ENCODE measurements around the gene MYH7B.

Gene MYH7B

DNA sequence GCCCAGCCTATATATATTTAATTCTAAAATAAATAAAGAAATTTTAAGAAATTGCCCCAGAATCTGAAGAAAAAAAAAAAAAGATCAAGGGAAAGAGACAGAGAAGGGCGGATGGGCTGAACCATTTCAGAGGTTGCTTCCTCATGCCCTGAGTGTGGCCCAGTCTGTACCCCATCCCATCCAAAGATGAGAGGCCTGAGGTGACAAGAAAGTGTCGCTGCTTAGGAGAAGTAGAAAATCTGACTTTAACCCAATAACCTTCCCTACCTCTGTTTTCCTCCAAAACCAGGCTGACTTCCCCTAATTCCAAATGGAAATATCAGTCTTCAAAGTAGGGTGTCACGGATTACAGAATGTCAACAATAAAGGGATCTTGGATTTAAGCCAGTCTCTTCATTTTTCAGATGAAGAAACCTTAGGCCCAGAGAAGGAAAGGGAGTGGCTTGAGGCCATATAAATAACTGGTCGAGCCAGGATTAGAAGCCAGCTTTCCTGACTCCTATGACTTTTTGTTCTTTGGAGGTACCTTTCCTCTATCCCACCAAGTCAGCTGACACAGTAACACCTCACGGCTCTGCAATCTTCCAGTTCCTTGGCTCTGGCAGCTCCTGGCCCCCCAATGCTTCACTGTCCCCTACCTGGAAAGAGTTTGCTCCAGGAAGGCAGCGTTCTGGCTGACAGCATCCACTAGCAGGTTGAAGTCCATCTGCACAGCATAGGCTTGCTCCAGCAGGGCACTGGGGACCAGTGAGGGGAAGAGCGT lies 10.2 kb upstream of the MYH7B start:
- DNase-seq (ENCODE audit: low read depth in 2 of 2): no peak

DNA sequence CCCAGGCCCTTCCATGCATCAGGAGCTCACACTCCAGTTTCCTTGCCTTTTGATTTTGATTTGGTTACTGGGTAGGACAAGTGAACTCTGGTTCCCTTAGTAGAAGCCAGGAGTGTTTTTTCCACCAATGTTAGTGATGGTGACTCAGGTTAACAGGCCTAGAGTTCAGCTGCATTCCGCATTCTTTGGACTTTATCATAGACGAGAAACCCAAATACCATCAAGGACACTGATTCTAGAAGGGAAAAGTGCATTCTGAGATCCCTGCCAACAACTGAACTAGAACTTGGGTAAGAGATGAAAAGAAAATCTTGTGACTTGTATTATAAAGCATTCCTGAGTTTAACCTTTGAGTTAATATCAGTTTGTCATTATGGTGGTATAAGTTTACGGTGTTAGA lies 9.0 kb upstream of the MYH7B start:
- DNase-seq (ENCODE audit: low read depth in 2 of 2): no peak

DNA sequence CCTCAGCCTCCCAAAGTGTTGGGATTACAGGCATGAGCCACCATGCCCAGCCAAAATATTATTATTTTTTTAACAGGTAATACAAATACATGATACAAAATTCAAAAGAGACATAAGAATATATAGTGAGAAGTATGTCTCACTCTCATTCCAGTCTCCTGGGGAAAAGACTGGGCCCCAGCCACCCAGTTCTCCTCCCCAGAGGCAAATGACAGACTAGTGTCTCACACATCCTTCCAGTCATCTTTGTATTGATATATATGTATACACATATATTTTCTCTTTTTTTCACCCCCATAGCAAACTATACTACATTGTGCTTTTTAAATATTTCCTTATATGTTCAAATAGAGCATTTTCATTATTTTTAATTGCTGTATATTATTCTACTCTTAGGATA lies 8.3 kb upstream of the MYH7B start:
- no peak for DNase-seq (ENCODE audit: low read depth in 2 of 2)

DNA sequence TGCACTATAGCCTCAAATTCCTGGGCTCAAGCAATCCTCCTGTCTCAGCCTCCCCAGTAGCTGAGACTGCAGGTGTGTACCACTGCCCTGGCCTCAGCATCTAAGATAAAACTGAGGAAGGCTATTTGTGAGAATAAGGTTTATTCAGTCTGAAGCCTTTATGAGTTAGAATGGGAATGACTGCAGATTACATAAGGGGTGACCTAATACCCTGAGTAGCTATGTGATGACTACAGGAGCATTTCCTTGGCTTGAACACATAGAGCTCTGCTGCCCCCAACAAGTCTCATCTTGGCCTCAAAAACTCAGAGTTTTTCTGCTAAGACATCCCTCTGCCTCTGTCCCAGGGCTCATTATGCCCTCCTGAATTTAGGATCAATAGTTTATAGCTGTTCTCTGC lies 7.6 kb upstream of the MYH7B start:
- DNase-seq (ENCODE audit: low read depth in 2 of 2): no peak

DNA sequence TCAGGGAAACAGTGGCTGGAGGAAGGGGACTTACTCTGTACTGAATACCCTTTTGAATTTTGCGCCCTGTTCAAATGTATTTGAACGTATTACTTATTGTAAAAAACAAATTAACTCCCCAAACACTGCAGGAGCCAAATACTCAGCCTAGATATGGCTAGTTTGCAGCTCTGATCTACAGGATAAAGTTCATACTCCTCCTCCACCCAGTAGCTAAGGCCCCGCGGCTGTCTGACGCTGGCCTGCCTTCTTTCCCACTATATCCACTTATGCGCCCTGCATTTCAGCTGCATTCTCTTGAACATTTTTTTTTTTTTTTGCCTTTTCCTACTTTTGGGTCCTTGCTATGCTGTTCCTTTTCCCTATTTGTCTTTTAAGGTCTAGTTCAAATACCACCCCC lies 6.5 kb upstream of the MYH7B start:
- no peak for DNase-seq (ENCODE audit: low read depth in 2 of 2)

DNA sequence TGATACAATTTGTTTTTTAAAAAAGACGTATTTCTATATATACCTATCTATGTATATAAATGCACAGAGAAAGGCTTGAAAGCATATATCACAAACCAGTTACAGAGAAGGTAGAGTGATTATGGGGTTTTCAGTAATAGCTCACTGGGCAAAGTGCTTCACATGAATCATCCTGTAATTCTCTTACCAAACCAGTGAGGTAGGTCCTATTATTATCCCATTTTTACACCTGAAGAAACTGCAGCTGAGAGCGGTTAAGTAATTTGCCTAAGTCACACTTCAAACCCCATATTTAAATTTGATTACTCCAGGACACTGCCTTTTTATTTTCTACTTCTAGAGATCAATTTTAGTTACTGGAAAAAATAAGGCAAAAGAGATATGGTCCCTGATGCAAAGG lies 4.4 kb upstream of the MYH7B start:
- no peak for DNase-seq (ENCODE audit: low read depth in 2 of 2)

DNA sequence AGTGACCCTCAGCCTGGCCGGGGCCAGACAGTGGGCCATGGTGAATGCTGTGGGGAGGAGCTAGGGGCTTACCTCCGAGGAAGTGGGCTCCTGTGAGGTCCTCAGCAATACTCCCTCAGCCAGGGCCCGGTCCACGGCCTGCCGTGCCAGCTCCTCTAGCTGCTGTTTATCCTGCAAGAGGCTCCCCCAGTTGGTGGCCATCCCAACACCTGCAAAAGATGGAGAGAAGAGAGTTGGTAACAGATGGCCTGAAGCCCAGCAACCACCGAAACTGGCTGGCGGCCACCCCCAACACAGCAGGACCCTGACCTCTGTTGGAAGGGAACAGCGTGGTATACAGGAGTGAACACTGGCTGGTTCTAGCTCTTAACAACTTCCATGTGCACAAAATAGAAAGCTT lies 4.0 kb upstream of the MYH7B start:
- DNase-seq (ENCODE audit: low read depth in 2 of 2): no peak

DNA sequence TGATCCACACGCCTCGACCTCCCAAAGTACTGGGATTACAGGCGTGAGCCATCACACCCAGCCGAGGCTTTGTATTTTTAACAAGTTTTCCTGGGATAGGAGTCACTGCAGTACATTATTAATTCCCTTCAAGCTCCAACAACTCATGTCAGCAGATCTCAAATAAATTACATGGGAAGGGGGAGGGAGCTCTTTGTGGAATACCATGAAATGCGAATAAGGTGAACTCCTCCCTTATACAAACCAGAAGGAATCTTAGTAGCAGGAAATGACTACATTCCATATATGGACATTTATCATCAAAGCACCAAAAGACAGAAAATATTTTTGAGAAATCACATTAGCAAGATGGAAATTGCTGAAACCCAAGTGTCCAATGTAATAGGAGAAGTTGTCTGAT lies 3.0 kb upstream of the MYH7B start:
- no peak for DNase-seq (ENCODE audit: low read depth in 2 of 2)

DNA sequence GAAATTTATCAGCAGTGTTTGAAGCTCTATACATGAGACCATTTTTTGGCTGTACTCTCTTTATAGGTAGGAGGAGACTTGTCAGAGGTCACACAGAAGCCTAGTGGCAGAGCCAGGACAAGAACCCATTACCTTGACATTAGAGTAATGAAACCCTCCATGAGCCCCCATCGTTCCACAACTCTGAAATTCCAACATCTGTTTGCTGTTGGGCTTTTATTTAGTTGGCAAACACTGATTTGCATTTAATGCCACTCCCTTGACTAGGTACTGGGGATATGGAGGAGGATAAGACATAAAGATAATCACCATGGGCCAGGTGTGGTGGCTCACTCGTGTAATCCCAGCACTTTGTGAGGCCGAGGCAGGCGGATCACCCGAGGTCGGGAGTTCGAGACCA lies 1.7 kb upstream of the MYH7B start:
- no peak for DNase-seq (ENCODE audit: low read depth in 2 of 2)

DNA sequence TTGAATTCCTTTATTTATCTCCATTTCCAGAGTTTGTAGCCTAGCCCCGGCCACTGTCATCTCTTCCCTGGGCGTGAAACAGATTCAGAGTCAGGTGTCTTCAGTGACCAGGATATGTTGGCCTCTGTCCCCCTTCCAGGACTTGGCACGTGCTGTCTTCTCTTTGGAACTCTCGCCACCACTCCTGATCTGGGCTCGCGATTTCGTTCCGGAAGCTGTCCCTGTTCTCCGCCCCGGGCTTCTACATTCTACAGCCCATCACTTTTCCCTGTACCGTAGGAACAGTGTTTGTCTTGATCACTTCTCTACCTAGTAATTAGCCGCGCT lies 801 bp upstream of the MYH7B start:
- DNase-seq (ENCODE audit: low read depth in 2 of 2): no peak

DNA sequence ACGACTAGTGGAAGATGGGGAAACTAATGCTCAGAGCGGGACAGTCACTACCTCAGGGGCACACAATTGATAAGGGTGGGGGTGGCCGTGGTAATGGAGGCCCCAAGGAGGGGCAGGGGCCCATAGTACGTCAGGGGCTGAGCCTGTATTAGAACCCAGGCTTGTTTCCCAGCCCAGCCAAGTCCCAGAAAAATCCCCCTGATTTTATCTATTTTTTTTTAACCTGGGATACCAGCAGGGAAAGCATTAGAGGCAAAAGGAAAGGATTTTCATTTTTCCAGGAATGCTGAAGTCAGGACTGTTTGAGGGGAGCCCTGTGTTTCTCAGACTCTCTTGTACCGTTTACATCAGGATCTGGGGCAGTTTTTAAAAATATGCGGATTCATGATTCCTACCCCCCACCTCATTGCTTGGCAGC lies 382 bp downstream of the MYH7B start:
- DNase-seq (ENCODE audit: low read depth in 2 of 2): no peak

DNA sequence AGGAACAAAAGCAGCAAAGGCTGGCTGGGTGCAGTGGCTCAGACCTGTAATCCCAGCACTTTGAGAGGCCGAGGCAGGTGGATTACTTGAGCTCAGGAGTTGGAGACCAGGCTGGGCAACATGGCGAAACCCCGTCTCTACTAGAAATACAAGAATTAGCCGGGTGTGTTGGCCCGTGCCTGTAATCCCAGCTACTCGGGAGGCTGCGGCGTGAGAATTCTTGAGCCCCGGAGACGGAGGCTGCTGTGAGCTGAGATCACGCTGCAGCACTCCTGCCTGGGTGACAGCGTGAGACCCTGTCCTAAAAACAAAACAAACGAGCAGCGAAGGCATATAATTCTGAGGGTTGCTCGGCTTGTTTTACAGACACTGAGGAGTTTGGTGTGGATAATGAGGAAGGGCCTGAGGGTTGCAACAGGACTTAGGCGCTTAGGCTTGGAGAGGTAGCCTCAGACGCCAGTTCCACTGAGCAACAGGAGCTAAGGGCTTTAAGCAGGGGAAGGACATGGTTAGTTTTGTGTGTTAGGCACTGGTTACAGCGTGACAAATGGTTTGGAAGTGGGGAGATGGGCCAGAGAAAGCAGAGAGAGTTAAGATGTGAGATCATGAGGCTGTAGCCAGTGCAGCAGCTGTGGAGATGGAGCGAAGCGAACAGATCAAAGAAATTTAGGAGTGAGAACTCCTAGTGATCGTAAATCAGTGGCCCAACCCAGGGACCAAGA lies 1.2 kb downstream of the MYH7B start:
- no peak for DNase-seq (ENCODE audit: low read depth in 2 of 2)

DNA sequence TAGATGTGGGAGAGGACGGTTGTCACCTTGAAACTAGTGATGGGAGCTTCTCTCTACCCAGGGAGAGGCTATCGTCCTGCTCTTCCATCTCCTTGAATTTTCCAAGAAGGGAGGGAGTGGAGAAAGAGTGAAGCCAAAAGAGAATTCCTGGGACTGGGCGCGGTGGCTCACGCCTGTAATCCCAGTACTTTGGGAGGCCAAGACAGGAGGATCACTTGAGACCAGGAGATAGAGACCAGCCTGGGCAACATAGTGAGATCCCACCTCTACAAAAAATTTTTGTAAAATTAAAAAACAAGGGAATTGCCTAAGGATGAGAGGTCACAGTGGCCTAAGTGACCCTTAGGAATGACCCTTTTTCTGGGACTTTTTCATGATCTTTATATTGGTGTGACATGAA lies 8.8 kb downstream of the MYH7B start:
- no peak for DNase-seq (ENCODE audit: low read depth in 2 of 2)

DNA sequence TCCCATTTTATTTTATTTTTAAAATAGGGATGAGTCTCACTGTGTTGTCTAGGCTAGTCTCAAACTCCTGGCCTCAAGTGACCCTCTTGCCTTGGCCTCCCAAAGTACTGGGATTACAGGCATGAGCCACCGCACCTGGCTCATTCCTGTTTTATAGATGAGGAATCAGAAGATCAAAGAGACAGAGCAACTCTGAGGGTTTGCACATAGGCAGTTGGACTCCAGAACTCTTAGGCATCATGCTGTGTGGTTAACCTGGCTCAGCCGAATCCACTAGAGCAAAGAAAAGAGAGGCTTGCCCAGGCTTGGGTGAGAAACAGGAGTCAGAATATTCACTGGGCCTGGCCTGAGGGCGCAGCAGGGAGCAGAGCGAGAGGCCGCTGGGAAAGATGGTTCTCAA lies 9.4 kb downstream of the MYH7B start:
- no peak for DNase-seq (ENCODE audit: low read depth in 2 of 2)

DNA sequence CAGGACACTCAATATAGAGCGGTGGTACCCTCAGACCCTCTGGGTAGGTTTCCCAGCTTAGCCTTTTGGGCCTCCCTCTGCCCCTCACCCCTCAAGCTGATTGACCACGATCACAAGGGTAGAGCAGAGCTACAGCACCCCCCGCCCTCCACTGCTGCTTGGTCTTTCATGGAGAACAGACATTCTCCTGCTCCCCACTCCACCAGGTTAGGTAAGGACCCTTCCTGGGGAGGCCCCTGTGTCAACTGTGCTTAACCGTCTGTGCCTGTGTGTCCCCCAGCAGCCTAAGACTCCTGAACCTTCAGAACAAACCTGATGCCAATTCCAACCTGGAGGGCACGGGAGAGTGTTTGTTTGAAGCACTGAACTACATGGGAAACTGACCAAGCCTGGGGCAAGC lies 11.8 kb downstream of the MYH7B start:
- DNase-seq (ENCODE audit: low read depth in 2 of 2): no peak

DNA sequence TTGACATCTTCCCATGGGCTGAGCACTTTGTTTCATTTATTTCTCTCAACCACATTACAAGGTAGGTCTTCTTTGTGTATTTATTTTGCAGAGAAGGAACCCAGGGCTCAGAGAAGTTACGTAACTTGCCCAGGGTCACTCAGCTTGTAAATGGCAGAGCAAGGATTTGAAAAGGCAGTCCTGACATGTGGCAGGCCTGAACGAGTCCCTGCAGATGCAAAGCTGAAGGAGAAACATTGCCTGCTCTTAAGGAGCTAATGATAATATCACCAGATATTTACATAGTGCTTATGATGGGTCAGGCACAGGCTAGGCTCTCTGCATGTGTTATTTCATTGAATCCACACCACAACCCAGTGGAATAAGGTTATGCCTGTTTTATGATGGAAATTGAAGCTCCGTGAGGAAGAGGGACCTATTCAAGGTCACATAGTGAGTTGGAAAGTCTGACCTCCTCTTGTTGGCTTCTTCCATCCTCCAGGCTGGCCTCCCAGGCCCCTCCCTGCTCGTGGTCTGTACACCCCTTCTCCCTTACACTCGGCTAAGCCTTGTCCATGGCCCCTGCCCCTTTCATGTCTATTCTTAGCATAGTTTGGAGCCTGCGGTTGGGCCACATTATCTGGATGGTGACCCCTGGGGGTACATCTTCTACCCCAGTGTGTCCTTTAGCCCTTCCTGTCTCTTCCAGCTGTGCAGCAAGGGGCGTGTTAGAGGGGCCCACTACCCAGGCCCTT lies 12.5 kb downstream of the MYH7B start:
- DNase-seq (ENCODE audit: low read depth in 2 of 2): no peak

DNA sequence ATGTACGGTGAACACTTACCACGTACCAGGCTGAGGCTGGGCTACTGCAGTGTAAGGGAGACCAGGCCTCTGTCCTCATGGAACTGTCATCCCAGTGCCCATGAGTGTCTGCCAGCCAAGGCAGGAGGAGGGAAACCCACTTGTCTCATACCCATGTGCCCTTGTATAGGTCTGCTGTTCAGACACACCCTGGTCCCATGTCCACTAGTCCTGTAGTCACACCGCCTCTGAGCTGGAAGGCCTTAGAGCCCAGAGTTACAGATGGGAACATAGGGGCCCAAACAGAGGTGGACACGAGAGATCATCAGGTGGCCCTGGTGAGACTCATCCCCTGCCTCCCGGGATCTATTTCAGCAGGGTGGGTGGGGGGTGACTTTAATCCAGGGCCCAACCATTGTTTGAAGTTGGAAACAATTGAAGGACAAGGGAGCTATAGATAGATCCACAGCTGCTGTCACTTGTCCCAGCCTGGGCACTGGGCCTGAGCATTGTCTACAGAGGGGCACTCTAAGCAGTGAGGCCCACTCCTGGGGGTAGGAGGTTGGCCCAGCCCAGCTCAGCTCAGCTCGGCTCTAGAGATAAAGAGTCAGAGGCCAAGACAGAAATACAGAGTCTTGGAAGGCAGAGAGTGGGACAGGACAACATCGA lies 14.6 kb downstream of the MYH7B start:
- DNase-seq (ENCODE audit: low read depth in 2 of 2): no peak

DNA sequence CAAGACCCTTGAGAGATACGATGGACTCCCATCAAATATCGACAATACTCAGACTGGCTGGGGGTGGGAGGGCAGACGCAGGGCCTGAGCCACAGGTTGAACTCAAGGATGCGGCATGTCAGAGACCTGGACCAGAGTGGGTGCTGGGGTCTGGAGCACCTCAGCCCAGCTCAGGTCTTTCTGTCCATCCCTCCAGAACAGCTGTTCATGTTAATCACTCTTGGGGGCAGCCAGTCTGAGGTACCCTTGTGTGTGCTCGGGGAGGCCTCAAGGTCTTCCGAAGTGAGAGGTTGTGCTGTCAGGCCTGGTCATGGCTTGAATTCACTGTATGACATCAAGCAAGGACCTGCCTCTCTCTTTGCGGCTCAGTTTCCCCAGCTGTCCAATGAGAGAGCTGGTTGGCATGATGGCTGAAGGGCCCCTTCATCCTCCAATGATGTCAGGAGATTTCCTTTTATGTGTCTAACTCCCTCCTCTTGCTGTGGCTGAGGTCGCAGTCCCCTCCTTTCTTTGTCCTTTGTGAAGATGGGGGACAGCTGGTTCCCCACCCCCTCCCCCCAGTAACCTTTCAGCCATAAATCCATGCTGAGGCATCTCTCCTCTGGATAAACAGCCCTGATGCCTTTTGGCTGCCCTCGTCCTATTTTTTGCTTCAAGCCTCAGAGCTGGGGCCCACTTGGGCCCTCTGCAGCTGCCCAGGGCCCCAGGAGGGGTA lies 15.3 kb downstream of the MYH7B start:
- DNase-seq (ENCODE audit: low read depth in 2 of 2): no peak

DNA sequence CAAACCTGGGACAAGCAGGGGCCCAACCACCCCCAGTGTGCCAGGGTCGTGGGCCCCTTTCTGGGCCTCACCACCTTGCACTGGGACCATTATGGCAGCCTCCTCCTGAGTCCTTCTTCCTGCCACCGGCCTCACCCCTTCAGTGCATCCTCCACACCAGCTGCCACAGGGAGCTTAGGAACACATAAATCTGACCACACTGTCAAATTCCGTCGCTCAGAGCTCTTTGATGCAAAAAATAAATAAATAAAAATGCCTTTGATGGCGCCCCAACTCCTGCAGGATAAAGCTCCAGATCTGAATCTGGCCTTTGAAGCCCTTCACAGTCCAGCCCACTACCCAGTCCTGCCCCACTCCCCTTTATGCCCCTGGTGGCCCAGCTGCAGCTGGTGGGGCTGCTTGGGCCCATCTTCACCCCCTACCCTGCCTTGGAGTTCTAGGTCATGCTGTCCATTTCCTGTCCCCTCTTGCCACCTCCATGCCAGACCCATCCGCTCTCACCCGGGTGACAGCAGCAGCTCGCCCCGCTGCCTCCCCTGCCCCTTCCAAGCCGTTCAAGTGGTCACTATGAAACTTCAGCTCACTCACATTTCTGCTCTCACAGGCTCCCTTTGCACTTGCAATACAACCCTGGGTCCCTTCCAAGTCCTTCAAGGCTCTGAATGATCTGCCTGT lies 16.0 kb downstream of the MYH7B start:
- DNase-seq (ENCODE audit: low read depth in 2 of 2): no peak

DNA sequence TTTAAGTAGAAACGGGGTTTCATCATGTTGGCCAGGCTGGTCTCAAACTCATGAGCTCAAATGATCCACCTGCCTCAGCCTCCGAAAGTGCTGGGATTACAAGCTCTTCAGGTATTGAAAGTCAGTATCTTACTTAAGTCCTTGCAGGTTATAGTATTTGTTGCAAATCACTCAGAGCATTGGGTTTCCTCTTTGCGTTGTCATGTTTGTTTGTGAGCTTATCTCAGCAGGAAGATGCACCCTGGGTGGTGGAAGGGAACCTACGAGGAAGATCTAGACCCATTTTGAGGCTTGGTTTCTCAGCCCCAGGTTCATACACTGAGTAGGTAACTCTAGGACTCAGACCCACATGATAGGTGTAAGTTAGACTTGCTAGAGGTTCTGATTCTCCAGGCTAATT lies 18.6 kb downstream of the MYH7B start:
- DNase-seq (ENCODE audit: low read depth in 2 of 2): no peak

DNA sequence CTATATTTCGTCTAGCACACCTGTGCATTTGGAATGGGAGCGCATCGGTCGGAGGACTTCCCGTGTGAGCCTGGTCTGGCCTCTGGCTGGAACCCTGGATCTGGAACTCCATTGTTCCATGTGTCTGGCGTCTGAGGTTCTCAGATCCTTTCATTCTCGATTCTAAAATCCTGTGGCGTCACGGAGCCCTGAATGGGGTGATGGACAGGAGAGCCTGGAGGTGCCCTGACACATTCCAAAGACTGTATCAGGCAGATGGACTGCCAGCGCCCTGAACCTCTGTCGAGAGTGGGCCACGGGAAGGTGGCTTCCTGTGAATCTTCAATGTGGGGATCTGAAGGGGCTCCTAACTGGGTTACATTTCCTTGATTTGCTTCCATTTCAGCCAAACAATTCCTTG lies 20.6 kb downstream of the MYH7B start:
- DNase-seq (ENCODE audit: low read depth in 2 of 2): no peak

Data from stimulated activated CD8-positive, alpha-beta memory T cell treated with anti-CD3 and anti-CD28 coated beads, Interleukin-15, amount 100 ng/mL, for 4 hours (primary cell).